ENCODE measurements around the gene ZFP91.

Gene ZFP91

DNA sequence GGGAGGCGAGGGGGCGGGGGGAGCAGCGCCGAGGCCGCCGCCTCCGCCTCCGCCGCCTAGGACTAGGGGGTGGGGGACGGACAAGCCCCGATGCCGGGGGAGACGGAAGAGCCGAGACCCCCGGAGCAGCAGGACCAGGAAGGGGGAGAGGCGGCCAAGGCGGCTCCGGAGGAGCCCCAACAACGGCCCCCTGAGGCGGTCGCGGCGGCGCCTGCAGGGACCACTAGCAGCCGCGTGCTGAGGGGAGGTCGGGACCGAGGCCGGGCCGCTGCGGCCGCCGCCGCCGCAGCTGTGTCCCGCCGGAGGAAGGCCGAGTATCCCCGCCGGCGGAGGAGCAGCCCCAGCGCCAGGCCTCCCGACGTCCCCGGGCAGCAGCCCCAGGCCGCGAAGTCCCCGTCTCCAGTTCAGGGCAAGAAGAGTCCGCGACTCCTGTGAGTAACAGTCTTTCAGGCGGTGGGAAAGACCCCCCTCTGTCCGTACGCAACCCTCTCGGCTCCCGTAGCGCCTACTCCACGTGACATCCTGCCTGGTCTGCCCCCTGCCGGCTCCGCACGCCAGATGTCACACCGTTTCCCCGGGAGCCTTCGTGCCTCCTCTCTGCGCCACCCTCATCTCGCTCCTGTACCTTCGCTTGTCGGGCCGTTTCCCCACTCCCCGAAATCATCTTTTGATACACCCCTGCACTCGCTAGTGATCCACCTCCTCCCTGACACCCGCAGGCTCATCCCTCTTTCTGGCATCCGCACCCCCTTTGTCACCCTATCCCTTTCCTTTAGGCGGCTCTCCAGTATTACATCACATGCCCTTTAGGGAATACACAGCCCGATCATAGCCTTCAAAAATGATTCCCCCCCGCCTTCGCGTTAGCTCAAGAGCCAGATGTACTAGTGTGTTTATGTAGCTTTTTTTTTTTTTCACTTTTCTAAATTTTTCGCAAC, 598 bp downstream of the ZFP91 start:
- TF ChIP-seq, protein P1, sequence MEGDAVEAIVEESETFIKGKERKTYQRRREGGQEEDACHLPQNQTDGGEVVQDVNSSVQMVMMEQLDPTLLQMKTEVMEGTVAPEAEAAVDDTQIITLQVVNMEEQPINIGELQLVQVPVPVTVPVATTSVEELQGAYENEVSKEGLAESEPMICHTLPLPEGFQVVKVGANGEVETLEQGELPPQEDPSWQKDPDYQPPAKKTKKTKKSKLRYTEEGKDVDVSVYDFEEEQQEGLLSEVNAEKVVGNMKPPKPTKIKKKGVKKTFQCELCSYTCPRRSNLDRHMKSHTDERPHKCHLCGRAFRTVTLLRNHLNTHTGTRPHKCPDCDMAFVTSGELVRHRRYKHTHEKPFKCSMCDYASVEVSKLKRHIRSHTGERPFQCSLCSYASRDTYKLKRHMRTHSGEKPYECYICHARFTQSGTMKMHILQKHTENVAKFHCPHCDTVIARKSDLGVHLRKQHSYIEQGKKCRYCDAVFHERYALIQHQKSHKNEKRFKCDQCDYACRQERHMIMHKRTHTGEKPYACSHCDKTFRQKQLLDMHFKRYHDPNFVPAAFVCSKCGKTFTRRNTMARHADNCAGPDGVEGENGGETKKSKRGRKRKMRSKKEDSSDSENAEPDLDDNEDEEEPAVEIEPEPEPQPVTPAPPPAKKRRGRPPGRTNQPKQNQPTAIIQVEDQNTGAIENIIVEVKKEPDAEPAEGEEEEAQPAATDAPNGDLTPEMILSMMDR (conservative IDR thresholded peaks at IDR 0.05; ENCODE audit: low read depth), result peak; percentile 72
- POLR2A ChIA-PET (ENCODE audit: low non-redundant PET), result no interaction called here
- CTCF ChIA-PET, result interaction anchor here (0.5 to 0.7 kb wide), 3 partner anchors 12 to 1001 kb away, joined by 3 to 4 read pairs (median 3); no protein-coding TSS in a partner anchor
- H3K27ac ChIP-seq, result peak overlapping the region; percentile 100
- peak; percentile 69 for DNase-seq (ENCODE audit: low spot score)

DNA sequence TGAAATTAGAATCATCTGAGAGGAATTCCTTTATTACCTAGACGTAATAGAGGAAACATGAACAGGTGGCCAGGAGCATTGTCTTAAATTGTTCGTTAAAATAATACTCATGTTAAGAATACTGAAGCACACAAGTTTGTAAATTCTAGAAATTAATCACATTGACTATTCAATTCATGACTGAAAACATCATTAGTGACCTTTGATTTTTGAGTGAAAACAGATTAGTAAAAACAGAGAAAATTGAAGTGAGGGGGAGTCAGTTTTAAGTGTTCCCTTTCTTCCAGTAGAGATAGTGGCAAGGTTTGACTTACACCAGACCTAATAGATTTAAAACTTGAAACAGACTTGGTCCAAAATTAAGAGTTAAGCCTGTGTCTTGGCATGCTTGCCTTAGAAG, 1.4 kb downstream of the ZFP91 start:
- no peak overlapping the region for H3K27ac ChIP-seq
- POLR2A ChIA-PET (ENCODE audit: low non-redundant PET), result no interaction called here

GRCh38 chr11:58582437-58582836, 3.6 kb downstream of the ZFP91 start:
- POLR2A ChIA-PET (ENCODE audit: low non-redundant PET), result no interaction called here
- no peak overlapping the region for H3K27ac ChIP-seq
- no peak for DNase-seq (ENCODE audit: low spot score)
- TF ChIP-seq, protein P1 (conservative IDR thresholded peaks at IDR 0.05; ENCODE audit: low read depth), result no peak
- CTCF ChIA-PET, result interaction anchor here (0.7 kb wide), 1 partner anchor 15 kb away, joined by 3 read pairs; no protein-coding TSS in a partner anchor

More for the DNA sequence above, 1.4 kb downstream of the ZFP91 start:
- DNase-seq (ENCODE audit: low spot score), result no peak
- CTCF ChIA-PET, result no interaction called here
- TF ChIP-seq, protein P1 (conservative IDR thresholded peaks at IDR 0.05; ENCODE audit: low read depth), result no peak

GRCh38 chr11:58586998-58587397, 8.1 kb downstream of the ZFP91 start:
- CTCF ChIA-PET, result no interaction called here
- DNase-seq (ENCODE audit: low spot score), result no peak
- H3K27ac ChIP-seq, result no peak overlapping the region
- POLR2A ChIA-PET (ENCODE audit: low non-redundant PET), result no interaction called here
- TF ChIP-seq, protein P1 (conservative IDR thresholded peaks at IDR 0.05; ENCODE audit: low read depth), result no peak

DNA sequence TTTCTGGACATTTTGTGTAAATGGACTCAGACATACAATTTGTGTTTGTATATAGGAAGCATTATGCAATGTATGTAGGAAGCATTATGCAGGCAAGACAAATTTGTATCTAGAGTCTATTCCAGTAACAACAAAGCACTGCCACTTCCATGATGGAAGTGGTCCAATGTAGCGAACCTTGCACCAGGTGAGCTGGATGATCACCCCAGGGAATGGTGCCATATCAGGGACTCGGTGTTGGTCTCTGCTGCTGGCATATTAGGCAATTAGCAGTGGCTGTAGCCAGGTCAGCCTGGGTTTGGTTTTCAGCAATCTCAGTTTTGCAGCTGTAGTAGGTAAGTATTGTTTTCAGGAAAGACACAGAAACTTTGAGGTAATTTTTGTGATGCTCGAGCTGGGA, 12.8 kb downstream of the ZFP91 start:
- DNase-seq (ENCODE audit: low spot score), result no peak
- no peak overlapping the region for H3K27ac ChIP-seq
- TF ChIP-seq, protein P1 (conservative IDR thresholded peaks at IDR 0.05; ENCODE audit: low read depth), result no peak
- ChIA-PET CTCF (no interaction called here), POLR2A (ENCODE audit: low non-redundant PET) (no interaction called here)

- ChIA-PET POLR2A (ENCODE audit: low non-redundant PET) (no interaction called here), CTCF (no interaction called here)
- TF ChIP-seq, protein P1 (conservative IDR thresholded peaks at IDR 0.05; ENCODE audit: low read depth), result no peak
- DNase-seq (ENCODE audit: low spot score), result no peak
- no peak overlapping the region for H3K27ac ChIP-seq
Observed at GRCh38 chr11:58592760-58593472, 14.1 kb downstream of the ZFP91 start.
